ENCODE results near the gene RAB37. TPM values are rescaled to one million over a fixed set of nuclear protein-coding genes. Genes with fewer than 3 reads are reported as not detected.

The RAB37 gene
- total RNA-seq, 1 donor from 2014 or later = 4.6 TPM

DNA sequence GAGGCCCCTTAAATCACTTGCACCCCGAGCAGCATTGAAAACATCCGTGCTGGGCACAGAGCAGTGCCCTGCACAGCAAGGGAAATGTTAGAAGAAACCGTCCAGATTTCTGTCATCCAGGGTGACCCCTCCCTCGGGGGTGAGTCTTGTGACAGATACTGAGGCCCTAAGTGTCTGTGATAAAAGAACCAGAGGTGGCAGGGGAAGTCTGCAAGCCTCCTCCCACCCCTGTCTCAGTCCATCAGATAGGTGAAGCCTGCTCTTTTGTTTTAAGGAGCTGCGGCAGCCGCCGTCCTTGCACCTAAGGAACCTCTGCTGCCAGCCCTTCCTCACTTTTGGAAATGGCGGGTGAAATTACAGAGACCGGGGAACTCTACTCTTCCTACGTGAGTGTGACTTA is 39.9 kb downstream of the RAB37 start:
- no peak for DNase-seq (ENCODE audit: low spot score)

DNA sequence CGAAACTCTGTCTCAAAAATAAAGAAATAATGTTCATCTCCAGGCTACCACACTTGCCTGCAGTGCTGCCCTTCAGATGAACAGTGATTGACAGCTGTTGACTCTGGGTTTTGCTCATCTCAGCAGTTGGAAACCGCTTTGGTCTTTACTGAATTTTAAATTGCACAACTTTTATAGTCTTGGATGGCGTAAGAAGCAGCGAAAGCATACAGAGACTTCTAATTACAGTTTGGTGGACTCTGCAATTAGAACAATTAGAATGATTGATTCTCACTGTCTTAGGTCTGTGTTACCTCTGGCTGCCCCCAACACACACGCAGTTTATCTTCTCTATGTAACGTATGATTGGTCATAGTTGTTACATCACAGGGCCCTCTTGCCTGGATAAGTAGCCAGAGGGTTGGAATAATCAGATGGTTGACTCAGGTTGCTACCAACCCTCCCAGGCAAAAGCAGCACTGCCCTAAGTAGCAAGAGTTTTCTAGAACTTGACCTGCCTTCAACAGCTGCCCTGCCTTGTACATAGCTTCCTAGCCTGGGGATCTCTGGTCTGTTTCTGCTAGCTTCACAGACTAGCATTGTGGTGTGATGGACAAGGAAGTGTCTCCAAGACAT is 41.0 kb downstream of the RAB37 start:
- no peak for DNase-seq (ENCODE audit: low spot score)

DNA sequence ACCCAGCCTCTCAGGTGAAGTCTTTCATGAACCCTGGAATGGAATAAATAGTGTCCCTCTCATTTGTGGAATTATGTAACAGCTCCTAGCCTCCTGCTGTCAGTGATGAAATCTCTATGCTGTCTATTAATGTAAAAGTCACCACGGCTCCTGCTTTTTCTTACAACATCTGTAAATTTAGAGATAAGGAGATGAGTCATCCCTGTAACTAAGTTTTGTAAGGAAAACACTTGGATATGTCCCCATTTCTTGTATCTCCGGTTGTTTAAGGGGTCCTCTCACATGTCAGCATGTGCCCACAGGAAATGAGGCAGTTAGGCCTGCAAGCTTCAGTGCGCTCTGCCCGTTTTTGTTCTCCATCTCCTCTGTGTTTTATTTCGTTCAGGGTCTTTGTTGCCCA is 41.9 kb downstream of the RAB37 start:
- DNase-seq (ENCODE audit: low spot score) = no peak

GRCh38 chr17:74779501-74779900 is 42.4 kb downstream of the RAB37 start:
- no peak for DNase-seq (ENCODE audit: low spot score)

- DNase-seq (ENCODE audit: low spot score) = peak; percentile 44
These were observed 42.9 kb downstream of the RAB37 start for GRCh38 chr17:74779948-74780400.

- DNase-seq (ENCODE audit: low spot score) = no peak
These were observed 43.6 kb downstream of the RAB37 start for GRCh38 chr17:74780443-74781238.

DNA sequence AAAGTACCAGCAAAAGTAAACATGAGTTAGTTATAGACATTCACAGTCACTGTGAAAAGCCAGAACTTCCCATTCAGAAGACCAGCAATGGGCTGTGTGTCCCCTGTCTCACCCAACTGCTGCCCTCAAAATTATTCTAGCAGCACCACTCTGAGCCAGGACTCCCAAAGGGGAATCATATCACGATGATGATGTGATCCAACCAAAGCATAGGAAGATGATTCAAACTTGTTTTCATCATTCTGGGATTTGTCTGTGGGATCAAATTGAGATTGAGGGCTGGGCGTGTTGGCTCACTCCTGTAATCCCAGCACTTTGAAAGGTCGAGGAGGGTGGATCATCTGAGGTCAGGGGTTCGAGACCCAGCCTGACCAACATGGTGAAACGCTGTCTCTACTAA is 45.5 kb downstream of the RAB37 start:
- no peak for DNase-seq (ENCODE audit: low spot score)

DNA sequence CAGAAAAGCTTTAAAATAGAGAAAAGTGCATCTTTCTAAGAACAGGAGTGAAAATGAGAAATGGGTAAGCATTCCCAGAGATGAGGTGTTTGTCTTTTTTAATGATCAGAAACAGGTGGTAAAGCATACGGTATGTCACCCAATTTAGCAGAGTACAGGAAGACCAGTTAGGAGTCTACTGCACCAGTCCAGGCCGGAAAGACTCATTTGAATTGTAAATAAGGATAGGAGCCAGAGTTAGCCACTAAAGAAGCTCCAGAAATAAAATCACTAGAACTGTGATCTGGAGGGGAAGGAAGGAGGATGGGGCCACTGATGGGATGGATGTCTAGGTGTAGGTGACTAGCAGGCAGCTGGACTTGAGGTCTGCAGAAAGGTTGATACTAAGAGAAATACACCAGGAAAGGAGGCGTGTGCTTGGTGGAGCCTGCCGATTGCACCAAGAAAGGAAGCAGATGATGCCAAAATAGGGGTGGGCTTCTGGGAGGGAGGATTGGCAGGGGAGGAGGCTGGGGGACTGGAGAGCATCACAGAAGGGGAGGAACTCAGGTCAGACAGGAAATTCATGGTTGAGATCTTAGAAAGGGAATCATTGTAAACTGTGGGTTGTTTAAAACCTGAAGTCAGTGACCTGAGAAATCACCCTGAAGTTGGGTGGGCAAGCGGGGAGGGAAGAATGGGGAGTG is 47.2 kb downstream of the RAB37 start:
- DNase-seq (ENCODE audit: low spot score) = no peak

DNA sequence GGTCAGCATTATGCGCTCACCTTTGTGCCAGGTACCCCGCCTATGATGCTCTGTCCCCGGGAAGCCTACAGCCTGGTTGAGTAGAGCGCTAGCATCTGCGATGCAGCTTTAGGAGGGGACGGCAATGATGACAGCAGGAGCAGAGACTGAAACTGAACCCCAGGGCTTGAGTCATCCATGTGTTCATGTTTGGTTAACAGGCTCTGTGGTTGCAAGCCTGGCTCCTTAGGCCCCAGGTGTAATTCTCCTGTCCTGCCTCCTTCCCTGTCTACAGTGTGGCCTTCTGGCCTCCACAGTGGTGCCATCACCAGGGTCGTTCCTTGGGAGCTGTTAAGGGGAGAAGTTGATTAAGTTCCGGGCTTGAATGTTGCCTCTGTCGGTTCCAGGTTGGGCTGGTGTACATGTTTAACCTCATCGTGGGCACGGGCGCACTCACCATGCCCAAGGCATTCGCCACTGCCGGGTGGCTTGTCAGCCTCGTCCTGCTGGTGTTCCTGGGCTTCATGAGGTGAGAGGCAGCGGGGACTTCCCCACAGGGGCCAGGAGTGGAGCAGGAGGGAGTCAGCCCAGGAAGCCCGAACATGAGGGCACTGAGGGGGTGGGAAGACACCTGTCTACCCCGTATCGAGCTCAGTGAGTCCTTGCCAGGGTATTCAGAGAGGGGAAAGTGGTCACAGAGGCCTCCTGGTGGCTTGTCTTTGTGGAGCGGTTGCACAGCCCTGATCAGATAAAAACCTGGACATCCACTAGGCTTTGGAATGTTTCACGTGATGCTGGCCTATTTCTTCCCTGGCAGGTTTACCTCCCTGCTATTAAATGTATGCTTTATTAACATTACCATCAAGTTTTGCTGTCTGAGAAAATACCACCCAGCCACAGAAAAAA is 48.3 kb downstream of the RAB37 start:
- DNase-seq (ENCODE audit: low spot score) = no peak

- DNase-seq (ENCODE audit: low spot score) = no peak
These were observed 48.9 kb downstream of the RAB37 start for GRCh38 chr17:74785981-74786360.

DNA sequence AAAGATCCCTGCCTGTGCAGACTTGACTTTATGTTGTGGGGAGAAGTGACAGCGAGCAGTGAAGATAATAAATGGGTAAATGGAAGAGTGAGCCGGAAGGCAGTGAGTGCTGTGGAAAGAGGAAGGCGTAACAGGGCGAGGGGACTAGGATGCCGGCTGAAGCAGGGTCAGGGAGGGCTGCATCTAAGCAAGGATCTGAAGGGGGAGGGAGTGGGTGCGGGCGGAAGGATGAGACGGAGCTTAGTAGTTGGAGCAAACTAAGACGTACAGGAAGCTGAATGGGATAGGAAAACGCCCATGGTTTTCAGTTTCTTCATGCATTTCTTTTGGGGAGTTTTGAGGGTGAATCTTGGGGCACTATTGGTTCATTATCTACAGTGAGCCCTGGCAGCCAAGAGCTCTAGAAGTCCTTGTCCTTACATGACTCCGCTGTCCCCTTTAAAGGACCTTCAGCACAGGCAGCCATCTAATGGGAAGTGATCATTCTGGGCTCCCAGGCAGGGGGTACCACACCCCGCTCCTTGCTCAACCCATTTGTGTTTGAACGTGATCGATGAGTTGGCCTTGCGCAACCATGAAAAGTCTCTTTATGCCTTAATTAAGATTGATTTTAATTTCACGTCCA is 49.5 kb downstream of the RAB37 start:
- DNase-seq (ENCODE audit: low spot score) = peak; percentile 40

DNA sequence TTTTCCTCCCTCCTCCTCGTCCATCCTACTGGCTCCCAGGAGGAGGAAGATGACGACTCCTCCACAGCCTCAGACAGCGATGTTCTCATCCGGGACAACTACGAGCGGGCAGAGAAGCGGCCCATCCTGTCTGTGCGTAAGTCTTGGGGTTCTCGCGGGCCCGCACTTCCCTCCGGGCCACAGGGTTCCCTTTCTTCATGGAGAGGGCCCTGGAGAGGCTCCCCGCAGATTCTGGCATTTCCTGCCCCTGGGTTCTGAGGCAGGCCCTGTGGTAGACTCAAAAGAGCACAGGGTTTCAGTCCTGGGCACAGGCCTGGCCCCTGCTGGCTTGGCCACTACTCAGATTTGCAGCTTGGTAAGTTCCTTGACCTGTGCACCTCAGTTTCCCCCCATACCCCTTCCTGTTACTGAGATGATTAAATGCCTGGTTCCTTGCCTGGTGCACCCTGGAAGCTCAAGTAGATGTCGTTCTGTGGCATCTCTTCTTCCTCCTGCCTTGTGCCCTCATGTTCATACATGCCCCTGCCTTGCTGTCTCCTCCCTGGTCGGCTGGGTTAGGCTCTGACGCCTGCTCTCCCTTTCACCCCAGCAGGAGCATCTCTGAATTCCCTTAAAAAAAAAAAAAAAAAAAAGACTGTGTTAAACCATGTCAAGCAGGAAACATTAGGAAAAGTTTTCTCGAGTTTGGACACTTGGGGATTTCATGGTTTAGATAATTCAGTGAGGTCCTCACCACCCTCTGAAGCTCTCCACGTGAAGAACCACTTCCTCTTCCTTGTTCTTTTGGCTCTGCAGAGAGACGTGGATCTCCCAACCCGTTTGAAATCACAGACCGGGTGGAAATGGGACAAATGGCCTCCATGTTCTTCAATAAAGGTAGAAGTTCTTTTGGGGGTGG is 53.4 kb downstream of the RAB37 start:
- no peak for DNase-seq (ENCODE audit: low spot score)

DNA sequence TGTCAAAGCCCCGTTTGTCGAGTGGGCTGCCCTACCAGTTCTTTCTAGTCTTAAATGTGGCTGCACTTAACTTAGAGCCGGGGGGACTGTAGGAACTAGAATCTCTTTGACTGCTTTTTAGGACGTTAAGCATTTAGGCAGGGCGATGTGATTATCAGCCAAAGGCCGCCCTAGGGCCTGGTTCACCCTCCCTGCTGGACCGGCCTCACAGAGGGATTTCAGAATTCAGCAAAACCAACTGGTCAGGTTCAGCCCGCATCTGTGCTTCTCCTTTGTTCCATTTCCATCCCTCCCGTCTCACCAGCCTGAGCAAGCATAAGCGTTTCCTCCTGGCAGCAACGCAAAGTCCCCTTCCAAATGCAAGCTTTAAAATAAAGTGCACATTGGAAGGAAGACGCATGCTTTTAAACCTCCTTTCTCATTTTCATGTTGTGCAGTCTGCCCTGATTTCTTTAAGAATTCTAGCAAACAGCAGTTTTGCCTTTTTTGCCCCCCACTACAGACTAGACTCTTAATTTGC is 55.6 kb downstream of the RAB37 start:
- no peak for DNase-seq (ENCODE audit: low spot score)

GRCh38 chr17:74795327-74796020 is 58.4 kb downstream of the RAB37 start:
- DNase-seq (ENCODE audit: low spot score) = no peak

- no peak for DNase-seq (ENCODE audit: low spot score)
These were observed 59.2 kb downstream of the RAB37 start for GRCh38 chr17:74796211-74796610.

- DNase-seq (ENCODE audit: low spot score) = no peak
These were observed 59.8 kb downstream of the RAB37 start for GRCh38 chr17:74796866-74797265.

Measured in umbilical cord (tissue), 2 donors.